B cell (primary cell): Measurements from ENCODE around the gene RPS21.

Experiments used
- CTCF ChIP-seq: fragments of 200-600 bp; IDR thresholded peaks from one replicate; pipeline ENCODE4 v1.8.0; 2022; ENCODE audit warnings: antibody characterized with exemption, mild to moderate bottlenecking
- EZH2 ChIP-seq: IDR thresholded peaks from 2 replicates; pipeline ENCODE4 v1.6.1; 2012; ENCODE audit warnings: borderline replicate concordance, low read depth, mild to moderate bottlenecking, moderate library complexity, low read length; ENCODE audit not compliant: insufficient read depth, poor library complexity, severe bottlenecking

- TF ChIP-seq CTCF (no peak), EZH2 (no peak)
These were observed 34.2 kb downstream of the RPS21 start for GRCh38 chr20:62420846-62421715.
